GM12801 (cell line): Measurements from ENCODE around the gene ANTXR2.

Experiments used
- TF ChIP-seq, protein P1 (sequence below): IDR thresholded peaks from one replicate; pipeline ENCODE4 v1.5.1; 2011; ENCODE audit warnings: control low read depth; ENCODE audit not compliant: insufficient read length; ENCODE audit errors: extremely low read depth

ANTXR2 gene

DNA sequence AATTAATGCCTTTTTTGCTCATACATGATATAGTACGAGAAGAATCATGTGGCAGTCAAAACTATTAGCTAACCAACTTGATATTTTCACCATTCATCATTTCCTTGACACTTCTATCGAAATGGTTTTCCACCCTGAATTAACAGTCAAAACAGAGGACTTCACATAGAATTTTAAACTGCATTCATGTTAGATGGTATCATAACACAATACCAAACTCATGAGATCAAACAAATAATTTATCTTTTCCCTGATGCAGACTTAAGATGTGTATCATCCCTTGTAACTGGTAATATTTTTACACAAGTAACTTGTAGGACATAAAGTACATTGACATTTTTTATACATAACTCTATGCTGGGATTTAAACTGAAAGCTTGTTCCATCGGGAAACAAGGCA lies 18.2 kb upstream of the ANTXR2 start:
- TF ChIP-seq, protein P1, sequence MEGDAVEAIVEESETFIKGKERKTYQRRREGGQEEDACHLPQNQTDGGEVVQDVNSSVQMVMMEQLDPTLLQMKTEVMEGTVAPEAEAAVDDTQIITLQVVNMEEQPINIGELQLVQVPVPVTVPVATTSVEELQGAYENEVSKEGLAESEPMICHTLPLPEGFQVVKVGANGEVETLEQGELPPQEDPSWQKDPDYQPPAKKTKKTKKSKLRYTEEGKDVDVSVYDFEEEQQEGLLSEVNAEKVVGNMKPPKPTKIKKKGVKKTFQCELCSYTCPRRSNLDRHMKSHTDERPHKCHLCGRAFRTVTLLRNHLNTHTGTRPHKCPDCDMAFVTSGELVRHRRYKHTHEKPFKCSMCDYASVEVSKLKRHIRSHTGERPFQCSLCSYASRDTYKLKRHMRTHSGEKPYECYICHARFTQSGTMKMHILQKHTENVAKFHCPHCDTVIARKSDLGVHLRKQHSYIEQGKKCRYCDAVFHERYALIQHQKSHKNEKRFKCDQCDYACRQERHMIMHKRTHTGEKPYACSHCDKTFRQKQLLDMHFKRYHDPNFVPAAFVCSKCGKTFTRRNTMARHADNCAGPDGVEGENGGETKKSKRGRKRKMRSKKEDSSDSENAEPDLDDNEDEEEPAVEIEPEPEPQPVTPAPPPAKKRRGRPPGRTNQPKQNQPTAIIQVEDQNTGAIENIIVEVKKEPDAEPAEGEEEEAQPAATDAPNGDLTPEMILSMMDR: no peak

GRCh38 chr4:80090090-80090489 lies 17.1 kb upstream of the ANTXR2 start:
- TF ChIP-seq, protein P1: no peak

GRCh38 chr4:80088471-80088870 lies 15.4 kb upstream of the ANTXR2 start:
- TF ChIP-seq, protein P1: no peak

GRCh38 chr4:80086296-80086695 lies 13.3 kb upstream of the ANTXR2 start:
- TF ChIP-seq, protein P1: no peak

DNA sequence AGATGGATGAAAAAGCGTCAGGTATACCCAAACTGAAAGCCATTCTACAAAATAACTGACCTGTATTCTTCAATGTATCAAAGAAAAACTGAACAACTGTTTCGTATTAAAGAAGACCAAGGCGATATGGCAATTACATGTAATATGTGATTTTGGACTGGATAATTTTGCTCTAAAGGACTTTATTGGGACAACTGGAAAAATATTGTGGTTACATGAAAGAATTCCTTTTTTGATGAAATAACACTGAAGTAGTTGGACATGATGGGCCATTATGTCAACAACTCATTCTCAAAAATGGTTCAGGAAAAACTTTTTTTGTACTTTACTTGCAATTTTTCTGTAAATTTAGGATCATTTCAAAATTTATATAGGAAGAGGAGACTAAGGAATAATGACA lies 12.1 kb upstream of the ANTXR2 start:
- TF ChIP-seq, protein P1: no peak

DNA sequence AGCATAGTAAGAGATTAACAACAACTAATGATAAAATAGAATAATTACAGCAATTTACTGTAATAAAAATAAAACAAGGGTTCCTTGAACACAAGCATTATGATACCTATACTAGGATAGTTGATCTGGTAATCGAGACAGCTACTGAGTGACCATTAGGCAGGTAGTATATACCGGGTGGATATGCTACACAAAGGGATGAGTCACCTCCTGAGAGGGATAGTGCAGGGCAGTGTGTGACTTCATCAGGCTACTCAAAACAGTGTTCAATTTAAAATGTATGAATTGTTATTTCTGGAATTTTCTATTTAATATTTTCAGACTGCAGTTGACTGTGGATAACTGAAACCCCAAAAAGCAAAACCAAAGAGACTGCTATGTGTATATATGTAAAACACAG lies 9.7 kb upstream of the ANTXR2 start:
- TF ChIP-seq, protein P1: no peak

GRCh38 chr4:80081566-80081965 lies 8.5 kb upstream of the ANTXR2 start:
- TF ChIP-seq, protein P1: no peak
